Right lobe of liver (tissue), 4 donors: ENCODE measurements around the gene PAX2.

Experiments used
- CTCF ChIP-seq, 4 donors: fragments of 200-600 bp in 3 of 4; fragments of 450-650 bp in 1 of 4; IDR thresholded peaks; one replicate each; pipeline versions ENCODE4 v1.5.1 to v1.8.0; 2016 to 2022; ENCODE audit warnings: antibody characterized with exemption in 4 of 4, mild to moderate bottlenecking in 2 of 4
- POLR2A ChIP-seq: fragments of 450-650 bp; IDR thresholded peaks from one replicate; pipeline ENCODE4 v1.6.1; 2017; ENCODE audit warnings: antibody characterized with exemption, mild to moderate bottlenecking
- donor health status: DM: no; HTN: no; CAD: no.
- donor health status: DM: no; HTN: no; CAD: no.
- donor health status: DM: no; HTN: yes; CAD: no.

DNA sequence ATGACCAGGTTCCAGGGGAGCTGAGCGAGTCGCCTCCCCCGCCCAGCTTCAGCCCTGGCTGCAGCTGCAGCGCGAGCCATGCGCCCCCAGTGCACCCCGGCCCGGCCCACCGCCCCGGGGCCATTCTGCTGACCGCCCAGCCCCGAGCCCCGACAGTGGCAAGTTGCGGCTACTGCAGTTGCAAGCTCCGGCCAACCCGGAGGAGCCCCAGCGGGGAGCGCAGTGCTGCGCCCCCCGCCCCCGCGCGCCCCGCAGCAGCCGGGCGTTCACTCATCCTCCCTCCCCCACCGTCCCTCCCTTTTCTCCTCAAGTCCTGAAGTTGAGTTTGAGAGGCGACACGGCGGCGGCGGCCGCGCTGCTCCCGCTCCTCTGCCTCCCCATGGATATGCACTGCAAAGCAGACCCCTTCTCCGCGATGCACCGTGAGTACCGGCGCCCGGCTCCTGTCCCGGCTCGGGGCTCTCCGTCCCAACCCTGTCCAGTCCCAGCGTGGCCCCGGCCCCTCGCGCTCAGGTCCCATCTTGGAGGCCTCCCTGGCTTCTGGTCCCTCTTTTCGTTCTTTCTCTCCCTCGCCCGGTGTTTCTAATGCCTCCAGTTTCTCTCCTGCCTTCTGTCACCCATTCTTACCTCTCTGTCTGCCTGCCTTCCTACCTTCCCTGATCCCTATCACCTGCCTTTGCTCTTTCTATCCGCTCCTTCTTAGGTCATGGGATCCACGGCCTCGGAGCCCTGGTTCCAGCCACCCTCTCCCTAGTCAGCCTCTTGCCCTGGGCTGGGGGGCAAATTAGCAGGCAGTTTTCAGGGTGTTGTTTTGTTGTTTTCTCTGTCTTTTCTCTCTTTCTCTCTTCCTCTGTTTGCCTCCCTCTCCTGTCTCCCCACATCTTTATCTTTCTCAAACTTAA is 751 bp downstream of the PAX2 start:
- TF ChIP-seq CTCF (IDR thresholded peaks at IDR 0.05) = no peak
- TF ChIP-seq POLR2A = no peak
